Fibroblast of lung (primary cell): ENCODE data around the gene DAB1. TPM values are rescaled to one million over a fixed set of nuclear protein-coding genes. Genes with fewer than 3 reads are reported as not detected.

Experiments
- DNase-seq, 2 donors: peaks; one replicate each; pipeline versions ENCODE4 v3.0.0 to v3.0.0-alpha.2; 2010; ENCODE audit warnings: low read depth in 2 of 2
- H2AFZ ChIP-seq: 2 replicates; pipeline ENCODE4 v1.5.1; 2012; ENCODE audit warnings: low read length, control low read depth, inconsistent platforms
- H3K27ac ChIP-seq: 2 replicates; pipeline ENCODE4 v1.5.1; 2011; ENCODE audit warnings: low read length, control low read depth; ENCODE audit not compliant: insufficient read depth
- H3K27me3 ChIP-seq: 2 replicates; pipeline ENCODE4 v1.5.1; 2011; ENCODE audit warnings: mild to moderate bottlenecking, low read length; ENCODE audit not compliant: control insufficient read depth, insufficient read depth
- H3K36me3 ChIP-seq: 2 replicates; pipeline ENCODE4 v1.5.1; 2011; ENCODE audit warnings: low read length; ENCODE audit not compliant: control insufficient read depth, insufficient read depth
- H3K4me1 ChIP-seq: 2 replicates; pipeline ENCODE4 v1.5.1; 2011; ENCODE audit warnings: low read length; ENCODE audit not compliant: control insufficient read depth, insufficient read depth; ENCODE audit errors: extremely low read depth
- H3K4me2 ChIP-seq: 2 replicates; pipeline ENCODE4 v1.5.1; 2011; ENCODE audit warnings: low read length, control low read depth; ENCODE audit not compliant: insufficient read depth; ENCODE audit errors: extremely low read depth
- H3K4me3 ChIP-seq, 4 experiments: fragments of 200-600 bp in 1 of 4; sonication (generic) in 1 of 4; replicated peaks in 1 of 4; 2 replicates each; pipeline ENCODE4 v1.5.1; 2011 to 2016; ENCODE audit warnings: low read length in 4 of 4, low read depth in 3 of 4, mild to moderate bottlenecking in 3 of 4, control low read depth in 2 of 4, inconsistent platforms in 1 of 4, mixed read lengths in 1 of 4; ENCODE audit not compliant: insufficient read depth in 1 of 4; ENCODE audit errors: control extremely low read depth in 1 of 4
- H3K79me2 ChIP-seq: 2 replicates; pipeline ENCODE4 v1.5.1; 2012; ENCODE audit warnings: mild to moderate bottlenecking, low read length, inconsistent platforms; ENCODE audit not compliant: control insufficient read depth, insufficient read depth
- H3K9ac ChIP-seq: 2 replicates; pipeline ENCODE4 v1.5.1; 2011; ENCODE audit warnings: mild to moderate bottlenecking, low read length, control low read depth; ENCODE audit not compliant: insufficient read depth
- H3K9me3 ChIP-seq: 2 replicates; pipeline ENCODE4 v1.5.1; 2012; ENCODE audit warnings: low read depth, low read length; ENCODE audit not compliant: control insufficient read depth, insufficient read depth
- H4K20me1 ChIP-seq: 2 replicates; pipeline ENCODE4 v1.5.1; 2011; ENCODE audit warnings: low read length; ENCODE audit not compliant: control insufficient read depth, insufficient read depth; ENCODE audit errors: extremely low read depth
- CTCF ChIP-seq, 2 donors: IDR thresholded peaks in 1 of 2; conservative IDR thresholded peaks in 1 of 2; 1 replicate in 1 of 2; 2 replicates in 1 of 2; pipeline ENCODE4 v1.5.1; 2011 to 2012; ENCODE audit warnings: low read length in 2 of 2, control low read depth in 1 of 2, inconsistent platforms in 1 of 2, low read depth in 1 of 2, mild to moderate bottlenecking in 1 of 2
- EZH2 ChIP-seq: IDR thresholded peaks from 2 replicates; pipeline ENCODE4 v1.5.1; 2012; ENCODE audit warnings: low read length, control low read depth, mild to moderate bottlenecking; ENCODE audit errors: missing control alignments
- polyA plus RNA-seq, 2 donors: library from polyadenylated mRNA; depleted of rRNA in 1 of 2; stranded (reverse) in 1 of 2; unstranded in 1 of 2; fragments of >200 nt; gene quantifications; 2 replicates each; pipeline ENCODE4 v1.2.1, GENCODE V29; 2011 to 2012; ENCODE audit warnings: missing spikeins in 1 of 2
- total RNA-seq: library from RNA; depleted of rRNA; stranded (reverse); fragments of >200 nt; gene quantifications from 2 replicates; pipeline ENCODE4 v1.2.1, GENCODE V29; 2014

Gene DAB1
- total and polyA plus RNA-seq, 2 donors (not counting 1 experiment from before 2014, with no cell fraction given) = 0.17 to 2.0 TPM

GRCh38 chr1:57369889-57370288, 54.0 kb downstream of the DAB1 start:
- Histone ChIP-seq H3K79me2 (no peaks in the 10 kb centered on the region), H3K9me3 (no peaks in the 10 kb centered on the region), H3K4me2 (no peak overlapping the region), H3K4me1 (no peaks in the 10 kb centered on the region), H2AFZ (no peak overlapping the region), H3K27me3 (no peaks in the 10 kb centered on the region), H3K36me3 (no peaks in the 10 kb centered on the region), H3K27ac (no peak overlapping the region), H4K20me1 (no peaks in the 10 kb centered on the region), H3K4me3 (no peak overlapping the region), H3K9ac (no peak overlapping the region)
- no peak for TF ChIP-seq CTCF (conservative IDR thresholded peaks at IDR 0.05 in 1 of 2, IDR thresholded peaks at IDR 0.05 in 1 of 2; ENCODE audit: low read depth in 1 of 2, low read length in 2 of 2)
- no peak for TF ChIP-seq EZH2
- no peak for DNase-seq

- H4K20me1 ChIP-seq = no peaks in the 10 kb centered on the region
- DNase-seq = no peak
- TF ChIP-seq CTCF (conservative IDR thresholded peaks at IDR 0.05 in 1 of 2, IDR thresholded peaks at IDR 0.05 in 1 of 2; ENCODE audit: low read depth in 1 of 2, low read length in 2 of 2) (no peak), EZH2 (no peak)
- no peak overlapping the region for H3K9ac ChIP-seq
- H3K27me3 ChIP-seq = no peaks in the 10 kb centered on the region
- no peaks in the 10 kb centered on the region for H3K4me1 ChIP-seq
- H3K4me2 ChIP-seq = no peak overlapping the region
- H3K36me3 ChIP-seq = no peaks in the 10 kb centered on the region
- no peak overlapping the region for H3K4me3 ChIP-seq
- no peak overlapping the region for H3K27ac ChIP-seq
- H2AFZ ChIP-seq = no peak overlapping the region
- H3K9me3 ChIP-seq = no peaks in the 10 kb centered on the region
- no peaks in the 10 kb centered on the region for H3K79me2 ChIP-seq
Observed at GRCh38 chr1:57367945-57368344, 55.9 kb downstream of the DAB1 start.

- H3K27ac ChIP-seq = no peak overlapping the region
- H3K9ac ChIP-seq = no peak overlapping the region
- no peaks in the 10 kb centered on the region for H3K27me3 ChIP-seq
Observed at GRCh38 chr1:57363643-57364042, 60.2 kb downstream of the DAB1 start.

More at GRCh38 chr1:57363643-57364042, 60.2 kb downstream of the DAB1 start:
- no peaks in the 10 kb centered on the region for H3K36me3 ChIP-seq
- no peak for DNase-seq
- H3K4me3 ChIP-seq = no peak overlapping the region
- H3K4me2 ChIP-seq = no peak overlapping the region
- no peak for TF ChIP-seq CTCF (conservative IDR thresholded peaks at IDR 0.05 in 1 of 2, IDR thresholded peaks at IDR 0.05 in 1 of 2; ENCODE audit: low read depth in 1 of 2, low read length in 2 of 2)
- TF ChIP-seq EZH2 = no peak
- H2AFZ ChIP-seq = no peak overlapping the region
- H3K79me2 ChIP-seq = no peaks in the 10 kb centered on the region
- no peaks in the 10 kb centered on the region for H3K4me1 ChIP-seq
- no peaks in the 10 kb centered on the region for H3K9me3 ChIP-seq
- no peaks in the 10 kb centered on the region for H4K20me1 ChIP-seq
